GM04504 (cell line): ENCODE results near the gene ZC3H7B.
"Not testable (repeated sequence)": the region's sequence is repeated elsewhere in the genome, so short reads cannot be mapped to it uniquely, and the experiment has no call there.

Experiments
- DNase-seq: peaks from one replicate; pipeline ENCODE4 v3.0.0-alpha.2; 2012; ENCODE audit warnings: low read depth

ZC3H7B gene

DNA sequence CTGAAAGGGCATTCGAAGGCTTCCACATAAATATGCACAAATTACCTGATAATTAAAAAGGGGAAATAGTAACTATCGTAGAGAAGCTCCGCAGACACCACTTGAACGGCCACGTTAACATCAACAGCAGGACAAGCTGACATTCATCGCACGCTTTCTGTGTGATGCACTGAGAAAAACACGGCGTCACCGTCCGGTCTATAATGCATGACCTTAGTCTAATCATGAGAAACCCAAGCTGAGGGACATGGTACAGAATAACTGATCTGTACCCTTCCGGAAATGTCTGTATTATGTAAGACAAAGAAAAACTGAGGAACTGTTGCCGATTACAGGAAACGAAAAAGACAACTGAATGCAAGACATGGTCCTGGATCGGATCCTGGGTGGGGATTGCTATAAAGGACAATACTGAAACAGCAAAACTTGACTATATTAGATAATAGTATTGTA lies 14.7 kb upstream of the ZC3H7B start:
- no peak for DNase-seq

DNA sequence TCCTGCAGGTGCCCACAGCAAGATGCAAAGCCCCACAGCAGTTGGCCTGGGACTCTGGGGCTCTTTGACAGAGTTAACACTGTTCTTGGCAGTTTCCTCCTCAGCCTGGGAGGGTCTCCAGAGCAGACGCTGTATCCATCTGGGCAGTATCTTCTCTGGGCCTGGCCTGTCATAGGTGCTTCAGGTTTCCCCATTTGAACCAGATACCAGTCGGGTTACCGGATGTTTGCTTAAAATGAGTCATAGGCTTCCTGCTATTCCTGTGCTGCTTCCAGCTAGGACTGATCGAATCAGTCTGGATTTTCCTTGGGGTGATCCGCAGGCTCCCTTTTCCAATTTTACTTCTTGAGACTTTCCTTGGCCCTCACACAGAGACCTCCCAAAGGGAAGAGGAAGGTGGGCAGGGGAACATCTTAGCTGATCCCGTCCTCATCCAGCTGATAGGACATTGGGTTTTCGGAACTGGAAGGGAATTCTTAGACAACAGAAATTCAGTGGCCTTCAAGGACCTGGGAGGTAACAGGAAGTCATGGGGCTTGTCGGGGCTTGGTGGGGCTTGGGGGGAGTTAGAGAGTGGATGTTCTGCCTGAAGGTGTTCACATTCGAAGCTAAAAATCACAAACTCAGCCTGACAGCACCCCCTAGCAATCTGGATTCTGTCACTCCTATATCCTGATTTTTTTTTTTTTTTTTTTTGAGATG lies 12.9 kb upstream of the ZC3H7B start:
- no peak for DNase-seq

DNA sequence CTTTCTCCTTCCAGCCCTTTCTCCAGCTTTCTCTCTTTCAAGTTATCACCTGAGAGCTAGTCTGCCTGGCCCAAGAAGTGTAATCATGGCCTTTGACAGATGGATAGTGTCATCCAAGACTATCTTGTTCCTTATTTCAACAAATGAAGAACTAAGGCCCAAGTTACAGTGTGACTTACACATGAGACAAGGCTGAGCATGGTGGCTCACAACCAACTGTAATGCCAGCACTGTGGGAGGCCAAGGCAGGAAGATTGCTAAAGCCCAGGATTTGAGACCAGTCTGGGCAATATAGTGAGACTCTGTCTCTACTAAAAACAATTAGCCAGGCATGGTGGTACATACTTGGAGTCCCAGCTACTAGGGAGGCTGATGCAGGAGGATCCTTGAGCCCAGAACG lies 11.7 kb upstream of the ZC3H7B start:
- no peak for DNase-seq

DNA sequence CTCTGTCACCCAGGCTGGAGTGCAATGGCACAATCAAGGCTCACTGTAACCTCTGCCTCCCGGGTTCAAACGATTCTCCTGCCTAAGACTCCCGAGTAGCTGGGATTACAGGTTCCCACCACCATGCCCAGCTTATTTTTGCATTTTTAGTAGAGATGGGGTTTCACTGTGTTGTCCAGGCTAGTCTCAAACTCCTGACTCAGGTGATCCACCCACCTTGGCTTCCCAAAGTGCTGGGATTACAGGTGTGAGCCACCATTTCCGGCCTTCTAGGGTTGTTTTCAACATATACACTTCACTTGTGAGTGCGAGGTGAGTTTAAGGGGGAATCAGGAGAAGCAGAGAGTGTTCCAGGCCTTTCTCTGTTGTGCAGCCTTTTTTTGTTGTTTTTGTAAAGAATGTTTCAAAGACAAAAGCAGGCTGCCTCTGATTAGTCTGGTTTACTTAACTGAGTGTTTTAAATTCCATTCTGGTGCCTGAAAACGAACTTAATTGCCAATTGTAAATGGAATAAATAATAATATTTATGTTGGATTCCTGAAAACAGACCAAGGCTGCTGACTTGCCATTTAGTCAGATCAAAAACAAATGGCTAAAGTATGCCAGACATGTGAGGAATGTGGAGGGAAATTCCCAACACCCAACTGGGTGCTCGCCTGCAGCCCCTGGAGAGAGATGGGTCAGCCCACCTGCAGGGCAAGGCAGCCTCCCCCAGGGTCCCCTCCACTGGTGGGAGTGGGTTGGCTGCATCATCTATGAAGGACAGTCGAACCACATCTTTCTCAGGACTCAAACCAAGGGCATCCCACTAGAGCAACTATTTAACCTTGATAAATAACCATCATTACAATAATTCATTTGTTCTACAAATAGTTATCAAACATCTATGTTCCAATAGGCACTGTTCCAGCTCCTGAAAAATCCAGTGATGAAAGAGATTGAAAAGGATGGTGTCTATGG lies 10.8 kb upstream of the ZC3H7B start:
- peak; percentile 75 for DNase-seq

DNA sequence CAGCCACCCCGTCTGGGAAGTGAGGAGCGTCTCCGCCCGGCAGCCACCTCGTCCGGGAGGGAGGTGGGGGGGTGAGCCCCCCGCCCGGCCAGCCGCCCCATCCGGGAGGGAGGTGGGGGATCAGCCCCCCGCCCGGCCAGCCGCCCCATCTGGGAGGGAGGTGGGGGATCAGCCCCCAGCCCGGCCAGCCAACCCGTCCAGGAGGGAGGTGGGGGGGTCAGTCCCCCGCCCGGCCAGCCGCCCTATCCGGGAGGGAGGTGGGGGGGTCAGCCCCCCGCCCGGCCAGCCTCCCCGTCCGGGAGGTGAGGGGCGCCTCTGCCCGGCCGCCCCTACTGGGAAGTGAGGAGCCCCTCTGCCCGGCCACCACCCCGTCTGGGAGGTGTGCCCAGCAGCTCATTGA lies 6.5 kb upstream of the ZC3H7B start:
- not testable (repeated sequence) for DNase-seq

DNA sequence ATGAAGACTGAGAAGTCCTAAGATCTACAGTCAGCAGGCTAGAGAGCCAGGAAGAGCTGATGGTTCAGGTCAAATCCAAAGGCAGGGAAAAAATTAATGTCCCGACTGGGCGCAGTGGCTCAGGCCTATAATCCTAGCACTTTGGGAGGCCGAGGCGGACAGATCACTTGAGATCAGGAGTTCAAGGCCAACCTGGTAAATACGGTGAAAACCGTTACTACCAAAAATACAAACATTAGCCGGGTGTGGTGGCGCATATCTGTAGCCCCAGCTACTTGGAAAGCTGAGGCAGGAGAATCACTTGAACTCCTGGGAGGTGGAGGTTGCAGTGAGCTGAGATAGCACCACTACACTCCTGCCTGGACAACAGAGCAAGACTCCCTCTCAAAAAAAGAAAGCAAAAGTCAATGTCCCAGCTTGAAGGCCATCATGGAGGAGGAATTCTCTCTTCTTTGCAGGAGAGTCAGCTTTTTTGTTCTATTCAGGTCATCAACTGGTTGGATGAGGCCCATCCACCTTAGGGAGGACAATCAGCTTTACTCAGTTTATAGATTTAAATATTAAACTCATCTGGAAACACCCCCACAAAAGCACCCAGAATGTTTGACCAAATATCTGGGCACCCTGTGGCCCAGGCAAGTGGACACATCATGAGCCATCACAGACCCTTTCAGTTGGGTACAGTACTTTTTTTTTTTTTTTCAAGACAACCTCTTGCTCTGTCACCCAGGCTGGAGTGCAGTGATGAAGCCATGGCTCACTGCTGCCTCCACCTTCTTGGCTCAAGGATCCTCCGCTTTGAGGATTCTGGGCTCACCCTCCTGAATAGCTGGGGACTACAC lies 4.3 kb upstream of the ZC3H7B start:
- DNase-seq = no peak

DNA sequence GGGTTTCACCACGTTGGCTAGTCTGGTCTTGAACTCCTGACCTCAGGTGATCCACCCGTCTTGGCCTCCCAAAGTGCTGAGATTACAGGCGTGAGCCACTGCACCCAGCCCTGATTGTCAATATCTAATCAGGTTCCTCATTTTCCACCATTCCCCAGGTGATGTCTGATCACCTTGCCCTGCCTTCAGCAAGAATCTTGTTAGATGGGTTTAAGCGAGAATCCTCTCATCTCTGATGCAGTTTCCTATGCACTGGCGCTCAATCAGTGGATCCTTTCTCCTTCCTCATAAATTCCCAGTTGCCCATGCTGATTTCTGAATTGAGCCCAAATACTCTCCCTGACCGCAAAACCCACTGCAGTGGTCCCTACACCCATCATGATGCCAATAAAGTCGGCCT lies 664 bp upstream of the ZC3H7B start:
- no peak for DNase-seq

DNA sequence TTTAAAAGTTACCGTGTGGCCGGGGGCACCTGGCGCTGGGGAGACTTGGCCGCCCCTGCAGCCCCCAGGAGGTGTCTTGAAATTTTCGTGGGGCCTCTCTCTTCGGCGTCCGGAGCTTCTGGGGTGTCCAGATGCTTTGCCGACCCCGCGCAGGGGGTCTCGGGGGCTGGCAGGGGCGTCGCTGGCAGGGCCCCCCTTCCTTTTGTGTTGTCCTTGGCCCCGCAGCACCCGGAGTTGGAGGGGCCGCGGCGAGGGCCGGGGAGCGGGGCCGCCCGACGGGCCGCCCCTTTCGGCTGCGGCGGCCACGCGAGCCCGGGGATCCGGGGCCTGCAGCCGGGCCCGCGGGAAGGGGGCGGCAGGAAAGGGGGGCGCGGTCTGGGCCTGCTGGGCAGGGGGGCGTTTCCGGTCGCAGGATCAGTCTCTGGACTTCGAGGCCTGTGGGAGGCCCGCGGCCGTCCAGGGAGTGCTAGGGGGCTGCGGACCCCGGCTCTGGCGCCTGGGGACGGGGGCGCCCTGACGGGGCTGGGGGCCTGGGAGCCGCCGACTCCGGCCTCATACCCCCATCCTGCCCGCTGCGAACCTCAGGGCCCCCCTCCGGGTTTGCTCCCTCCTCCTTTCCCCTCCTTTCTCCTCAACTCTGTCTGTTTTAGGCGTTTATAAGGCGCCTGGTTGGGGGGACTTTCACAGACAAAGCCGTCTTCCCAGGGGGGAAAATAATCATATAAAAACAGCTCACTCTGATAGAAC lies 869 bp downstream of the ZC3H7B start:
- no peak for DNase-seq

DNA sequence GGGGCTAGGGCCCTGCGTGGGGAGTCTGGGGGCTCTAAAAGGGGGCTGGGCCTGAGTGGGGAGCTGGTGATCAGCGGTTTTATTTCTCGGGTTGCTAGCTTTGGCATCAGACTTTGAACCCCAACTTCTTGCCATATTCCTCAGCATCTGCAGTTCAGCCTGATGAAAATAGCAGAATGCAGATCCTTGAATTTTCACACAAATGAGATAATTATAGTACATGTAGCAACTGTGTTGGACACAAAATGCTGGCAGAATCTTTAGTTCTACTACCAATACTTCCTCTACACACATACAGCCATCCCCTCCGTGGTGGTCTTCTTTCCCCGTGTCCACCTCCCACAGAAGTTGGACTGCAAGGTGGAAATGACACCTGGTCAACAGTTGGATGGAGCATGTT lies 1.5 kb downstream of the ZC3H7B start:
- DNase-seq = no peak

DNA sequence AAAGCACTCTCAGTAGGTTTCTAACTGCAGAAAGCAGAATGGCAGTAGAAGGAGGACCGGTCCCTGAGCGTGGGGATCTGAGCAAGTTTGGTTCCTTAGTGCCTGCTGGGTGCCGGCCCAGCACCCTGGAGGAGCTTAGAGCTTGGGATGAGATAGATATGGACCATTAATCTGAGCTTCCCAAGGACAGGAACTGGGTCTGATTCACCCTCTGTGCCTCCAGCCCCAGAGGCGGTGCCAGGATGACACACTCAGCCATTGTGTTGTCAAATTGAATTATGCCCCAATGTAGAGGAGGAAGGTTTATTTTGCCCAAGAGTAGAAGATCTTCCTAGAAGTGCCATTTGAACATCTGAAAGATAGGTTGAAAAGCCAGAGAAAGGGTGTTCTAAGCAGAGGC lies 4.3 kb downstream of the ZC3H7B start:
- peak; percentile 74 for DNase-seq

DNA sequence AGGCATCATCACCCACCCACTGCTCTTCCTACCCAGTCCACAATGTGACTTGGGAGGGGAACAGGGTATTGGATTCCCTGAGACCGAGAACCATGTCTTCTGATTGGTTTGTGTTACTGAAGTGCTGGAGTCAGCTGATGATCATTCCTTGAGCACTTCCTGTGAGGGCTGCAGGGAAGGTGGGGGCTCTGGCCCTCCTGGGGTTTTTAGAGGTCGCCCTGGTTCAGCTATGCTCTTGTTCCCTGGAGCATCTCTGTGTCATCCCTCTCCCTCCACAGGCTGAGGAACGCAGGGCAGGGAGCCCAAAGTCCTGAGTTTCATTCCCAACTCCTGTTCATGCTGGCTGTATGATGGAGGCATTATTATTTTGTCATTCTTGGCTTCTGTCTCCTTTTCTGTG lies 6.7 kb downstream of the ZC3H7B start:
- peak; percentile 66 for DNase-seq

DNA sequence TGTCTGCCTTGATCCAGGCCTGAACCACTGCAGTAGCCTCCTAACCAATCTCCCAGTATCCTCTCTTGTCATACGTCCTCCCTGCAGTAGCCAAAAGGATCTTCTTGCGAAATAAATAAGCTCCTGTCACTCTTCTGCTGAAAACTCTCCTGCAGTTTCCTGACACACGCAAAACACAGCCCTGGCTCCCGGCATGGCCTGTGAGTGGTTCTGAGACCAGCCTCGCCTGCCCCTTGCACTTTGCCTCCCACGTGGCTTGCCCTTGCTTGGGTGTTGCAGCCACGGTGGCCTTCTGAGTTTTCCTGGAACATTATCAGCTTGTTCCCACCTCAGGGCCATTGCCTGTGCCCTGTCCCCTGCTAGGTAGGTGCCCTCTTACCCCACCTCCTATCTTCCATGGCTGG lies 7.2 kb downstream of the ZC3H7B start:
- DNase-seq = no peak

DNA sequence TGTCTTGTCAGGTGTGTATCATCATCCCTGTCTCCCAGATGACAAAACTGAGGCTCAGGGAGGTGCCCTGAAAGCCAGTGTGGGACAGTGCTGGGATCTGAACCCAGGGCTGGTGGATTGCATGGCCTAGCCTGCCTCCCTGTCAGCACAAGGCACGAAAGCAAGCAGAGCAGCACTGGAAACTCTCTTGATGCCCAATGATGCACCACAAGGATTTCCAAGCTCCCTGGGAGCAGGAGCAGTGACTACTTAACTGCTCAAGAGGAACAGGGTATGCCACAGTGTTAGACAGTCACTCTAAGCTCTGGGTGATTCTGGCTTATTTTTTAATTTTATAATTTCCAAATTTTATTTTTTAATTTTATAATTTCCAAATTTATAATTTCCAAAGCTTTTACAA lies 9.0 kb downstream of the ZC3H7B start:
- DNase-seq = no peak

DNA sequence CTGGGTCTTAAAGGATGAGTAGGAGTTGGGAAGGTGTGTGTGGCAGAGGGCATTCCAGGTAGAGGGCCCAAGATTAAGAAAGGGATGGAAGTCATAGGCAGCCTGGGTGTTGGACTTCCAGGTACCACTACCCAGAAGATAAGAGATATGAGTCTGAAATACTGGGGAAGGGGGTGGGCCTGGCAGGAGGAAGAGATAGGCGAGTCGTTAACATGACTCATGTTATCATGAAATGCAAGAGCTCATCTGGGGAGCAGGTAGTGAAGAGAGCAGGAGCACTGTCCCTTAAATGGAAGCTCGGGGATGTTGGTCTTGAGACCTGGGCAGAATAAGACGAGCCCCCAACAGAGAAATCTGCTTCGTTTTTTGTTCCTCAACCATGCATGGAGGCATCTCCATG lies 10.2 kb downstream of the ZC3H7B start:
- DNase-seq = no peak

DNA sequence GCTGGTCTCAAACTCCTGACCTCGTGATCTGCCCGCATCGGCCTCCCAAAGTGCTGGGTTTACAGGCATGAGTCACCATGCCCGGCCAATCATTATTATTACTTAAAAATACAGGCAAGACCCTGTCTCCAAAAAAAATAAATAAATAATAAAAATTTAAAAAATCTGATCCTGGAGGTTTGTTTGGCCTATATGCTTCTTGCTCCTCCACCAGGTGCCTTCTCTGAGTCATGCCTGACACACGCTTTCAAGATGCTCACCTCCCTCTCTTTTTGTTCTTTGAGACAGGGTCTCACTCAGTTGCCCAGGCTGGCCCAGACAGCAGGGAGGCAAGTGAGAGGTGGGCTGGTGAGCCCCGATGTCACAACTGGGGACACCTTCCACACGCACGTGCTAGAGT lies 13.5 kb downstream of the ZC3H7B start:
- DNase-seq = no peak

DNA sequence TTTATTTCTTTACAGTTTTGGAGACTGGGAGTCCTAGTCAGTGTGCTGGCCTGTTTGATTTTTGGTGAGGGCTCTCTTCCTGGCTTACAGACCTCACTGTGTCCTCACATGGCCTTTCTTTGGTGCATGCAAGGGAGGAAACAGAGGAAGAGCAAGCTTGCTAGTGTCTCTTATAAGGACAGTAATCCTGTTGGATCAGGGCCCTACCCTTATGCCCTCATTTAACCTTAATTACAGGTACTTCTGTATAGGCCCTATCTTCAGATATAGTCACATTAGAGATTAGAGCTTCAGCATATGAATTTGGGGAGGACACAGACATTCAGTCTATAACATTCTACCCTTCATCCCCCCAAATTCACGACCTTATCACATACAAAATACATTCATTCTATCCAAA lies 14.3 kb downstream of the ZC3H7B start:
- DNase-seq = no peak

DNA sequence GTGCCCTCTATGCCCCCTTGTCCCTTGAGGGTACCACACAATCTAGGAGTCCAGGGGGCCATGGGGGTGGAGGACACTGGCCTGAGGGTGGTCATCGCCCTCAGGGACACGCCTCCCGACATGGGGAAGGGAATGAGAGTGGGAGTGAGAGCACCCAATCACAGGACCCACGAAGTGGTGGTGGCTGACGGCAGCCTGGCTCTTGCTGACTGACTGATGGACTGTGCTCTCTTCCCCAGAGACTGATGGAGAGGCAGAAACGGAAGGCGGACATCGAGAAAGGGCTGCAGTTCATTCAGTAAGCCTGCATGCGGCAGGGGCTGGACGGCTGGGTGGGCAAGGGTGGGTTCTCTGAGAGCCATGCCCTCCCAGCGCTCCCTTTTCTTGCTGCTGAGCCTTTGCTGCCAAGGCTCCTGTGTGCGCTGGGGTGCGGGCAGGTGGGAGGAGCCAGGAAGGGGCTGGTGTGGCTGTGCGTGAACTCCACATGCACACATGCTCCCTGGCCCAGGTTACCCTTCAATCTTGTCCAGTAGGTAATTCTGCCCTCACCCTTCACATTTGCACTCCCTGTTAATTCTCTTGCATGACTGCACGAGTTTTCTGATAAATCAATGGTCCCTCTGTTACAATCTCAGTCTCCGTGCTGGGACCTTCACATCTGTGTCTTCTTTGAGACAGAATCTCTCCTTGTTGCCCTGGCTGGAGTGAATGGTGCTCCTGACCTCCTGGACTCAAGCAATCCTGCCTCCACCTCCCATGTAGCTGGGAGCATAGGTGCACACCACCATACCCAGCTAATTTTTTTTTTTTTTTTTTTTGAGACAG lies 19.3 kb downstream of the ZC3H7B start:
- DNase-seq = no peak

DNA sequence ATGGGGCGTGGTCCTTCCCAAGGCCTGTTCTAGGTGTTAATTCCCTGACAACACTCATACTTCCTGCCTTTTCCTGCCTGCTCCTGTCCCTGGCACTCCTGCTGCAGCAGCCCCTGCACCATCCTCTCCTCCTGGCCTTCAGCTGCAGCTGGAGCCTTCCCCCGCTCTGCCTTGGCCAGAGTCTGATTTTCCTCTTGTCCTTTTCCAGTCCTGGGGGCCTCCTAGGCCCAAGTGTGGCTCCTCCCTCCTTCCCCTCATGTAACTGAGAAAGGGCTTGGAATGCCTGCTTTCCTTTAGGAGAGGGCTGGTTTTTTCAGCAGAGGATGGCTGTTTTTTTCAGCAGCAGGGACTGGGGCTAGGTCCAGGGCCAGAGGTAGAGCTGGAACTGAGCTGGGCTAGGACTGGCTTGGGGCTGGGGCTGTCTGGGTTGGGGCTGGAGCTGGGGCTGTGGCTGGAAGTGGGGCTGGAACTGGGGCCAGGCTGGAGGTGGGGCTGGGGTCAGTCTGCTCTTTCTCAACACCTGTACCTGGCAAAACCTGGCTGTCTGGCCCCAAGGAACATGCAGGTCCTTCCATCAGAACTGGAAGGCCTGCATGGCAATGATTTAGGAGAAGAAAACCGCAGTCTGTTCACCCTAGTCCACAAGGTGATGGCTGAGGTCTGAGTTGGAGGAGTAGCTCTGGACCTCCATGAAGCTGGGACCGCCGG lies 23.6 kb downstream of the ZC3H7B start:
- no peak for DNase-seq

DNA sequence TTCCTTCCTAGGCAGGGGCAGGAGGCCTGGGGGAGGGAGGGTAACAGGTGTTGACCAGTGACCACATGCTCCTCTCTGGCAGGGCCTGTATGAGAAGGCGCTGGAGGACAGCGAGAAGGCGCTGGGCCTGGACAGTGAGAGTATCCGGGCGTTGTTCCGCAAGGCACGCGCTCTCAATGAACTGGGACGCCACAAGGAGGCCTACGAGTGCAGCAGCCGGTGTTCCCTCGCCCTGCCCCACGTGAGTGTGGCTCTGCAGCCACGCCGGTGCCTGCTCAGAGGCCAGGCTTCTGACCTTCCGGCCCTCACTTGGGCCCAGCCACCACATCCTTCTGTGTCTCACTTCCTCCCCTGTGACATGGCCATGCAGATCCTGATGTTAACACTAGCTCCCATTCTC lies 25.8 kb downstream of the ZC3H7B start:
- no peak for DNase-seq

DNA sequence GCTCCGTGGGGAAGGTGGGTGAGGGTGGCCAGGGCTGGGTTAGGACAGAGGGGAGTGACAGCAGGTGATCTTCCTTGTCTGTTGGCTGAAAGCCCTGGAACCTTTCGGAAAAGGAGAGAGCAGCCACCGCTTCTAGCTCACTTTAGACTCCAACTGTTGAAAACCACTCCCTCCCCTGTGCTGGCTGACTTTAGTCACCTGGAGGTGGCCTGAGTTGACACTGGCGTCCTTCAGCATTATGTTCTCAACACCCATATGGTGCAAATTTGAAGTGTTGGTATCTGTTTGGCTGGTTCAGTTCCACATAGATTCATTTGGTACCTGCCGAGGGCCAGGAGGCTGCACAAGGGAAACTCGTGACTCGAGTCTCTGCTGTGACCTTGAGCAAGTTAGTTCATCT lies 28.8 kb downstream of the ZC3H7B start:
- no peak for DNase-seq
